Activated CD4-positive, CD25-positive, alpha-beta regulatory T cell treated with anti-CD3 and anti-CD28 coated beads, Interleukin-2, amount 50 U/mL, for 16 hours (primary cell): ENCODE data around the gene PSMB10.
A peak's percentile ranks its signal among the peaks of the same experiment; 100 is the strongest.
"Not testable (repeated sequence)": the region's sequence is repeated elsewhere in the genome, so short reads cannot be mapped to it uniquely, and the experiment has no call there.

Source experiments
- DNase-seq: peaks from one replicate; pipeline ENCODE4 v3.0.0-alpha.2; 2020; ENCODE audit warnings: low read depth, low spot score

PSMB10 gene

DNA sequence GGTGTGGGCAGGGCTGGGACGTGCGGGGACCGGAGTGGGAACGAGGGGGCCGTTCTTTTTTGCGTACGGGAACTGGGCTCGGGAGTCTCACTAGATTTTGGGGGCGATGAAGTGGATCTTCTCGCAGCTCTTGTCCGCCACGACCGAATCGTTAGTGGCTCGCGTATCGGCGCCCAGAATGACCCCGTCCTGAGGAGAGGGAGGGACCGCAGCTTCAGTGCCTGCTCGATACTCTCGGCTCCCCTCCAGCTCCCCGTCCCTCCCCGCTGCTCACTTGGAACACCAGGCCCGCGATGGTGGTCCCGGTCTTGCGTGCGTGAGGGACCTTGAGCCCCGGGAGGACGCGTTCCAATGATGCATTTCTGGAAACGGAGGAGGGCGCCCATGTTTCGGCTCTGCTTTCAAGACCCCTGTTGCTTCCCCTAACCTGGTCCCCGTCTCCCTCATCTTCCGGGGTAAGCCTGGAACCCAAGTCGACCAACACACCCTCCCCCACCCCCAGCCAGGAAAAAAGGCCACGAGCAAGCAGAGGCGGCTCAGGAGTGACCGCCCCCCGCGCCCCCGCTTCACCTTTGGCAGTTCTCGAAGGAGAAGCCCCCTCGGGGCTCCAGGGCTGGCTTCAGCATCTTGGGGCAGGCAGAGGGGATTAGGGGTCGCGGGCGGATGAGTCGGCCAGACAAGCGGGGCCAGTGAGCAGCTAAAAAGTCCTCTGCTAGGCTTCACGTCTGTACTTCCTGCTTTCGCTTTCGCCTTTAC lies at the start of gene PSMB10:
TSS of gene PSMB10 (minus strand) at position 727 of the 756 bp plus-strand sequence. CDS start at position 626, 101 bp downstream.
- DNase-seq: no peak

DNA sequence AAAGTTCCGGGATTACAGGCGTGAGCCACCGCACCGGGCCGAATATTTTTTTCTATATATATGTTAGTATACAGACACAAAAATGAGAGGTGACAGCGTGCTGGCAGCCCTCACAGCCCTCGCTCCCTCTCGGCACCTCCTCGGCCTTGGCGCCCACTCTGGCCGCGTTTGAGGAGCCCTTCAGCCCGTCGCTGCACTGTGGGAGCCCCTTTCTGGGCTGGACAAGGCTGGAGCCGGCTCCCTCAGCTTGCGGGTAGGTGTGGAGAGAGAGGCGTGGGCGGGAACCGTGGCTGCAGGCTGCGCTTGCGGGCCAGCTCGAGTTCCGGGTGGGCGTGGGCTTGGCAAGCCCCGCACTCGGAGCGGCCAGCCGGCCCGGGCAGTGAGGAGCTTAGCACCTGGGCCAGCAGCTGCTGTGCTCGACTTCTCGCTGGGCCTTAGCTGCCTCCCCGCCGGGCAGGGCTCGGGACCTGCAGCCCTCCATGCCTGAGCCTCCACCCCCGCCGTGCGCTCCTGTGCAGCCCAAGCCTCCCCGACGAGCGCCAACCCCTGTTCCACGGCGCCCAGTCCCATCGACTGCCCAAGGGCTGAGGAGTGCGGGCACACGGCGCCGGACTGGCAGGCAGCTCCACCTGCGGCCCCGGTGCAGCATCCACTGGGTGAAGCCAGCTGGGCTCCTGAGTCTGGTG lies 45.5 kb upstream of the PSMB10 start:
- no peak for DNase-seq

GRCh38 chr16:67979955-67980678 lies 43.5 kb upstream of the PSMB10 start, which contains the start of gene DPEP3:
TSS of gene DPEP3 (minus strand) at chr16:67980499. CDS start at chr16:67980380, 119 bp downstream.
- DNase-seq: no peak

DNA sequence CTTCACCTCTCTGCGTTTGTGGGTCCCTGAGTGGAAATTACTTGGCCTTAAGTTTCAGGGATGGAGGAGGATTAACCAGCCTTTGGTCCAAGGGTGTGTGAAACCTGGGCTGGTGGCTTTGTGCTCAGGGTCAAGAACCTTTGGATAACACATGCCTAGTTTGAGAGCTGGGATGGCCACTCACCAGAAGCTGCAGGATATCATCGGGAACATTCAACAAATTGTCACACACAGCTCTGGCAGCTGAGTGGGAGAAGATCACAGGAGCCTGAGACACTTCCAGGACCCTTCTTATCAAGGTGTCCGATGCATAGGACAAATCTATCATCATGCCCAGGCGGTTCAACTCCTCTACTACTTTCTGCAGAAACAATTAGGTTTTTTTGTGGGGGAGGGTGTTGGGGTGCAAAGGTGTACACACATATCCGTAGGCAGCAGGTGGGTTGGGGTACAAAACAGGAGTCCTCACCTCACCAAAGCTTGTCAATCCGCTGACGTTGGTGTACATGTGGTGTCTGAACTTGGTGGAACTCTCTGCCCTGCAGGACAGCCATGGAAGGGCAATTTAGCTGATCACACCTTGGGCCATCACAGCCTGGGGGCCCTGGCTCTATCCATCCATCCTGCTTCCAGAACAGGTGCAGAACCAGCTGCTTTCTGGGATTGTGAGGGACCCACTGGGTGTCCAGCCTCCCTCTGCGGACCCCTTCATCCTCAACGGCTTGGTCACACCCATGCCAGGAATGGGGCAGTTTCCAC lies 41.0 kb upstream of the PSMB10 start:
- no peak for DNase-seq

DNA sequence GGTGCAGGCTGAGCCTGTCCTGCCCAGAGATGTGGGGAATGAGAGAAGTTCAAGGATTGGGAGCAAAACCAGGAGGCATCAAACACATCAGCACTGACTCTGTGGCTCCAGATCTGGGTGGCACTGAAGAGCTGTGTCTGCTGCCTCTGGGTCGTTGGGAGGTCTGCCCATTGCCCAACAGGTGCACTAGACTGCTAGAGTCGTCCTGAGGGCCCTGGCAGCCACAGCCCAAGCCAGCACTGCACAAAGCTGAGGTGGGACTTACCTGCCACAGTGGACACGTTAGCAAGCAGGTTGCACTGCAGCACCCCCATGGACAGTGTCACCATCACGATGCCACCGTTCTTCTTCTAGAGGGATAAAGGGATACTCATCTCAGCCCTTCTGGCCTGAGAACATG lies 40.4 kb upstream of the PSMB10 start:
- no peak for DNase-seq

DNA sequence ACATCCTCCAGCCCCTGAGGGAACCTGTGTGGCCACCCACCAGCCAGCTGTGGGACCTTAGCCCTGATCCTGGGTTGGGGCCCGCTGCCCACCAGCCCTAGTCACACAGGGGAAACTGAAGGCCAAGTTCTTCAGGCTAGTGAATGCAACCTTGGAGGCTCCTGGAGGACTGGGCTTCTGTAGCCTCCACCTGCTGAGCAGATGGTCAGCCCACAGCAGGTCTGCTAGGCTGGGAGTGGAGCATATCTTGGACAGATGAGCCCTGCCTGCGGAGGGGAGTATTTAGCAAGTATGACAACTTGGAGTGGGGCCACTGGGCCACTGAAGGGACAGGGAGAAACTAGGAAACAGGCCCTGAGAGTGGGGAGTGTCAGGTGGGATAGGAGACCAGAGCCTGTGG lies 39.6 kb upstream of the PSMB10 start:
- DNase-seq: no peak

GRCh38 chr16:67975321-67976105 lies 38.9 kb upstream of the PSMB10 start:
- no peak for DNase-seq

GRCh38 chr16:67972285-67972684 lies 35.6 kb upstream of the PSMB10 start:
- DNase-seq: not testable (repeated sequence)

GRCh38 chr16:67971111-67971510 lies 34.5 kb upstream of the PSMB10 start:
- no peak for DNase-seq

- DNase-seq: no peak
These were observed 32.8 kb upstream of the PSMB10 start for GRCh38 chr16:67969254-67970039.

- DNase-seq: peak; percentile 72
These were observed 32.0 kb upstream of the PSMB10 start, which contains the start of gene SLC12A4 for GRCh38 chr16:67968400-67969253. TSS of gene SLC12A4 (minus strand) at chr16:67968637. CDS start at chr16:67968553, 84 bp downstream.

DNA sequence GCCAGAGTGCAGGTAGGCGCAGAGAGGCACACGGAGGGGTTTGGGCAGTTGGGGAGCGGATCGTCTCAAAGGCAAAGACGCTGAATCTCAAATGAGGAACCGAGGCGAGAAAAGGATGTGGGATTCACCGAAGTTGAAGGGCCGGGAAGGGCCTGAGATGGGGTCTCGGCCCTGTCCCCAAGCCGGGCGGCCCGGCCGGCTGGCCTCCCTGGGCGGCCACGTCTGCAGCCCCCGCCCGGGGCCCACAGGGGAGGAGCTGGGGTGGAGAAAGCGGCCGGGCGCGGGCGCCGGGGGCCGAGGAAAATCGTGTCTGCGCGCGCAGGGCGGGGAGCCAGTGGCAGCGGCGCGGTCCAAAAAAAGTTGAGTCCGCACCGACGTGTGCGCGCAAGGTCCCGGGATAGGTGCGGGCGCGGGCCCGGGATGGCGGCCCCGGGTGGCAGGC lies 31.3 kb upstream of the PSMB10 start:
- no peak for DNase-seq

- DNase-seq: no peak
These were observed 30.7 kb upstream of the PSMB10 start for GRCh38 chr16:67967183-67967957.

DNA sequence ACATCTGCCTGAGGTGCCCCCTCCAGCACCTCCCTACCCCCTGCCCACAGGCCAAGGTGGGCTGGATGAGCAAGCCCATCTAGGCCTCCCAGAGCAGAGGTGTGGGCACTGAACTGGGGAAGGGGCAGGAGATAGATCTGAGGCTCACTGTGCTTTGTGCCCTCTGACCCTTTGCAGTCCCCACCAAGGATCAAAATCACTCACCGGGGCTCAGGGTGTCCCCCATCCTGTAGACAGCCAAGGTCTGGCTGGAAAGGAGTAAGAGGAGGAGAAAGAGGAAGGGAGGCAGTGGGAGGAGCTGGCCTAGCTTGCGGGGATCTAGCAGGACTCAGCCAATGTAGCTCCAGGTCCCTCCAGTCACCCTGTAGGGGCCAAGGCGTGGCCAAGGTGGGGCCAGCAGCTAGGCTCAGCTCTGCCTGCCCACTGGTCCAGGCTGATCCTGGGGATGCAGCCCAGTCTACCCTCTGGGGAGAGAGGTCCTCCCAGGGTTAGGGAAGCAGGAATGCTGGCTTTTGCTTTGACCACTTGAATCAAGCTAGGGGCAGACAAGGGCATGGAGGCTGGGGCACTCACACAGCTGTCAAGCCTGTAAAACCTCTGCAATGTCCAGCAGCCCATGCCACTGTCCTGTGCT lies 30.0 kb upstream of the PSMB10 start:
- DNase-seq: no peak

DNA sequence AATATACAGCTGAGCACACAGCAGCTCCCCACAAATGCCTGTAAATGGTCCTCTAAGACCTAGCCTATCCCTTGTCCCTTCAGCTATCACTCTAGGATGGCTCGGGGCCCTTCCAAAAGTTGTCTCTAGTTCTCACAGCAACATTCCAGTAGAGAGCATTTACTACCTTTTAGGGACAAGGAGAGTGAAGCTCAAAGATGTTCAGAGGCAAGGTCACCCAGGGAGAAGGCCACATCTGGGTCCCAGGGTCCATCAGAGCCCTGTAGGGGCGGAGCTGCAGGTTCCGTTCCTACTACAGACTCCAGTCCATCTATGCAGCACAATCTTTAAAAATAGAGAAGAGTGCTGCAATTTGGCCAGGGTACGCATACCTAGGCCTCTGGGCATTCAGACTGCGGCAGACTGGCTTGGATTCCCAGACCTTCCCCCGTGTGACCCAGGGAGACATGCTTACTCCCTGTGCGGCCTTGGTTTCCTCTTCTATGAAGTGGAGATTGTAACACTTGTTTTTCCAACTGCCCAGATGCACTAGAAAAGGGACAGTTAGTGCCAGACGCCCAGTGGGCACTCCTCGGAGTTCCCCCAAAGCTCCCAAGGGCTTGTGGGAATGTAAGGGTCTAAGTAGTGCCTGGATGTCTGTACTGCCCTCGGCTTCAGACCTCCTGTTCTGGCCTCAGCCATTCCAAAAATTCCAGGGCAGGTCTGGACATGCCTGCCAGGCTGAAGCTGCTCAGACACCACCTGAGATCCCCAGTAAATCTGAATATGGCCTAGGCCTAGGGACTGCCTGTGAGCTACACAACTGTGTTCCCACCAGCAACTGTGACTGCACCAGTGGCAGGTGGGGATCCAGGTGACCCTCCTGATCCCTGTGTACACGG lies 29.3 kb upstream of the PSMB10 start:
- DNase-seq: no peak

GRCh38 chr16:67964477-67965131 lies 28.0 kb upstream of the PSMB10 start:
- DNase-seq: no peak
